Prostate gland (tissue), 2 donors: ENCODE measurements around the gene PLPP7. TPM values are rescaled to one million over a fixed set of nuclear protein-coding genes. Genes with fewer than 3 reads are reported as not detected.
"Not testable (repeated sequence)": the region's sequence is repeated elsewhere in the genome, so short reads cannot be mapped to it uniquely, and the experiment has no call there.

Experiments used
- DNase-seq: peaks from one replicate; pipeline ENCODE4 v3.0.0-alpha.2; 2019; ENCODE audit warnings: low spot score
- H3K27ac ChIP-seq, 2 donors: fragments of 200-600 bp; sonication (generic); 2 replicates each; pipeline ENCODE4 v1.5.1; 2017 to 2019
- H3K27me3 ChIP-seq: fragments of 200-600 bp; sonication (generic); replicated peaks from 2 replicates; pipeline ENCODE4 v1.5.1; 2019; ENCODE audit not compliant: insufficient read depth
- H3K36me3 ChIP-seq, 2 donors: fragments of 200-600 bp; sonication (generic); 1 replicate in 1 of 2; 2 replicates in 1 of 2; pipeline versions ENCODE4 v1.5.1 to v1.8.1; 2017 to 2019
- H3K4me1 ChIP-seq: fragments of 200-600 bp; sonication (generic); replicated peaks from 2 replicates; pipeline ENCODE4 v1.5.1; 2019
- H3K4me3 ChIP-seq, 2 donors: fragments of 200-600 bp; sonication (generic); 2 replicates each; pipeline ENCODE4 v1.5.1; 2017 to 2019
- H3K9me3 ChIP-seq: fragments of 200-600 bp; sonication (generic); 2 replicates; pipeline ENCODE4 v1.5.1; 2017
- POLR2A ChIP-seq: fragments of 450-650 bp; IDR thresholded peaks from one replicate; pipeline ENCODE4 v1.6.1; 2016; ENCODE audit warnings: antibody characterized with exemption, mild to moderate bottlenecking
- POLR2AphosphoS5 ChIP-seq: sonication (generic); formaldehyde crosslinking; IDR thresholded peaks from one replicate; pipeline ENCODE4 v1.6.1; 2017; ENCODE audit warnings: antibody characterized with exemption
- WGBS: methylation state at CpG from one replicate; pipeline ENCODE4 v1.1.5; 2018; 5-methylcytosine and 5-hydroxymethylcytosine counted together
- intact Hi-C: fragments of 100-400 bp; cut with DNase I; formaldehyde crosslinking; loops from one replicate; pipeline ENCODE4 v1.14.2; 2022
- total RNA-seq, 2 donors: library from RNA; depleted of rRNA; stranded (reverse); fragments of >200 nt; gene quantifications; one replicate each; pipeline ENCODE4 v1.1.0, GENCODE V29; 2016
- TF ChIP-seq, protein P1 (sequence below), 4 experiments: fragments of 200-600 bp in 2 of 4; fragments of 450-650 bp in 2 of 4; sonication (generic) in 2 of 4; IDR thresholded peaks; 1 replicate in 3 of 4; 2 replicates in 1 of 4; pipeline ENCODE4 v1.5.1; 2016 to 2019; ENCODE audit warnings: antibody characterized with exemption in 4 of 4, mild to moderate bottlenecking in 2 of 4, moderate library complexity in 2 of 4

The PLPP7 gene
- total RNA-seq, 2 donors from 2014 or later, result 2.0 to 32.5 TPM

DNA sequence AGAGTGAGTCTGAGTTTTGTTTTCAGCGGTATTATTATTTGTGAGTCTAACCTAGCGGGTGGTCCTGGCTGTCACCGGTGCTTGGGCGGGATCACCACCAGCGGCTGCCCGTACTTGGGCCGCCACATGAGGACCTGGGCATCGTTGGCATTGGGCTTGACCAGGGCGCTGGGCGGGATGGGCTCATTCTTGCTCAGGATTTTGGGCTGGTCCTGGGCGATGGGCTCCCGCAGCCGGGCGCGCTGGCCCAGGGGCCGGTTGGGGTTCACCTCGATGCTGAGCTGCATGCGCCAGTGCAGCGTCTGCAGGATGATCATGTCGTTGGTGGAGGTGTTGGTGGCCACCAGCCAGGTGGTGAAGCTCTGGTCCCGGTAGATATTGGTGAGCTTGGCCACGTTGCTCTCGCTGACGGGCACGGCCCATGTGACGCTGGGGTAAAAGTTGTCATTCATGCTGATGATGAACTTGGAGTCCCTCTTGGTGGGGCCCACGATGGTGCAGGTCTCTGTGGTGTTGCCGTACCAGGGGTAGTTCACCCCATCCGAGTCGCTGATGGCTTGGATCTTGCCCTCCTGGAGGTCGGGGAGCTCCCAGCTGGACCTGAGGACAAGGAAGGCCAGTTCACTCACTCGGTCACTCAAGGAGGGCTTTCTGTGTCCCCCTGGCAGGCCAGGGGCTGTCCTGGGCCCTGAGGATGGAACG lies 28.6 kb upstream of the PLPP7 start:
- intact Hi-C loops, result no loop called here
- no peaks in the 10 kb centered on the region for H3K36me3 ChIP-seq
- WGBS, result 94% methylated on average over 32 of the region's 33 CpGs
- no peak for DNase-seq
- no peaks in the 10 kb centered on the region for H3K4me1 ChIP-seq
- TF ChIP-seq, protein P1, sequence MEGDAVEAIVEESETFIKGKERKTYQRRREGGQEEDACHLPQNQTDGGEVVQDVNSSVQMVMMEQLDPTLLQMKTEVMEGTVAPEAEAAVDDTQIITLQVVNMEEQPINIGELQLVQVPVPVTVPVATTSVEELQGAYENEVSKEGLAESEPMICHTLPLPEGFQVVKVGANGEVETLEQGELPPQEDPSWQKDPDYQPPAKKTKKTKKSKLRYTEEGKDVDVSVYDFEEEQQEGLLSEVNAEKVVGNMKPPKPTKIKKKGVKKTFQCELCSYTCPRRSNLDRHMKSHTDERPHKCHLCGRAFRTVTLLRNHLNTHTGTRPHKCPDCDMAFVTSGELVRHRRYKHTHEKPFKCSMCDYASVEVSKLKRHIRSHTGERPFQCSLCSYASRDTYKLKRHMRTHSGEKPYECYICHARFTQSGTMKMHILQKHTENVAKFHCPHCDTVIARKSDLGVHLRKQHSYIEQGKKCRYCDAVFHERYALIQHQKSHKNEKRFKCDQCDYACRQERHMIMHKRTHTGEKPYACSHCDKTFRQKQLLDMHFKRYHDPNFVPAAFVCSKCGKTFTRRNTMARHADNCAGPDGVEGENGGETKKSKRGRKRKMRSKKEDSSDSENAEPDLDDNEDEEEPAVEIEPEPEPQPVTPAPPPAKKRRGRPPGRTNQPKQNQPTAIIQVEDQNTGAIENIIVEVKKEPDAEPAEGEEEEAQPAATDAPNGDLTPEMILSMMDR (IDR thresholded peaks at IDR 0.05), result no peak
- TF ChIP-seq POLR2A (no peak), POLR2AphosphoS5 (no peak)
- no peaks in the 10 kb centered on the region for H3K9me3 ChIP-seq
- no peaks in the 10 kb centered on the region for H3K27me3 ChIP-seq
- H3K4me3 ChIP-seq, result no peak overlapping the region
- H3K27ac ChIP-seq, result no peak overlapping the region

DNA sequence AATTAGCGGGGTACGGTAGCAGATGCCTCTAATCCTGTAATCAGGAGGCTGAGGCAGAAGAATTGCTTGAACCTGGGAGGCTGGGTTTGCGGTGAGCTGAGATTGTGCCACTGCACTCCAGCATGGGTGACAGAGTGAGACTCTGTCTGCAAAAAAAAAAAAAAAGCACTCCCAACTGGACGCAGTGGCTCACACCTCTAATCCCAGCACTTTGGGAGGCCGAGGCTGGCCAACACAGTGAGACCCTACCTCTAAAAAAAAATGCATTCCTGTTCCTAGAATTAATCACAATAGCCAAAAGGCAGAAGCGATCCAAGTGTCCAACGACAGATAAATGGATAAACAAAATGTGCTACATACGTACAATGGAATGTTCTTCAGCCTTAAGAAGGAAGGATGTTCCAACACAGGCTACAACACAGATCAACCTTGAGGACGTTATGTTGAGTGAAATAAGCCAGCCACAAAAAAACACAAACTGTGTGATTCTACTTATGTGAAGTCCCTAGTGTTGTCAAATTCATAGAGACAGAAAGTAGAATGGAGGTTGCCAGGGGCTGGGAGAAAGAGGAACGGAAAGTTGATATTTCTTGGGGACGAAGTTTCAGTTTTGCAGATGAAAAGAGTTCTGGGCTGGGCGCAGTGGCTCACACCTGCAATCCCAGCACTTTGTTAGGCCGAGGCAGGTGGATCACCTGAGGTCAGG lies 27.0 kb upstream of the PLPP7 start:
- Histone ChIP-seq H3K4me1 (no peaks in the 10 kb centered on the region), H3K36me3 (no peaks in the 10 kb centered on the region), H3K27ac (no peak overlapping the region), H3K9me3 (no peaks in the 10 kb centered on the region), H3K27me3 (no peaks in the 10 kb centered on the region), H3K4me3 (no peak overlapping the region)
- TF ChIP-seq, protein P1 (IDR thresholded peaks at IDR 0.05), result no peak
- TF ChIP-seq POLR2AphosphoS5, result no peak
- no peak for TF ChIP-seq POLR2A
- WGBS, result 82% methylated on average over 13 of the region's 13 CpGs
- no peak for DNase-seq
- intact Hi-C loops, result no loop called here

DNA sequence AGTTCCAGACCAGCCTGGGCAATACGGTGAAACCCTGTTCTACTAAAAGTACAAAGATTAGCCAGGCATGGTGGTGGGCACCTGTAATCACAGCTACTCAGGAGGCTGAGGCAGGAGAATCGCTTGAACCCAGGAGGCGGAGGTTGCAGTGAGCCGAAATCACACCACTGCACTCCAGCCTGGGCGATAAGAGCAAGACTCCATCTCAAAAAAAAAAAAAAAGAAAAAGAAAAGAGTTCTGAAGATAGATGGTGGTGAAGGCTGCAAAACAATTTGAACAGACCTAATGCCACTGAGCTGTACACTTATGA lies 26.5 kb upstream of the PLPP7 start:
- intact Hi-C loops, DNase-seq, H3K36me3 ChIP-seq, H3K27me3 ChIP-seq, H3K4me3 ChIP-seq, H3K9me3 ChIP-seq, H3K4me1 ChIP-seq, H3K27ac ChIP-seq: not testable (repeated sequence)
- WGBS, result 94% methylated on average over 5 of the region's 5 CpGs

DNA sequence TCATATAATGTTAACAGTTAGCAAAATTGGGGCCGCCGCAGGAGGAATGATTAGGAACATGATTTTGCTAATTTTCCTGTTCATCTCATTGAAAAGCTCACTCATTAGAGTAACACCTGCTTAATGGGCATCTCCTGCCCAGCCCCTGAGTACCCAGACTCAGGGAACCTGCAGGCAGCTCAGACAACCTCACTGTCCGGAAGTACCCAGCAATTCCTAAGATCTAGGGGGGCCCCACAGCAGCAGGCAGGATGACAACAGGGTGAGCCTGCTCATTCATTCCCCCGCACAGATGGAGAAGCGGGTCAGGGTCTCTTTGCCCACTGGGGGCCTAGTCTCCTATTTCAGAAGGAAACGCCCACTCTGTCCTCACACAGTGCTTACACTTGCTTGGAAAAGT lies 25.8 kb upstream of the PLPP7 start:
- Histone ChIP-seq H3K4me1 (no peaks in the 10 kb centered on the region), H3K27me3 (no peaks in the 10 kb centered on the region), H3K27ac (no peak overlapping the region), H3K9me3 (no peaks in the 10 kb centered on the region), H3K4me3 (no peak overlapping the region), H3K36me3 (no peaks in the 10 kb centered on the region)
- 94% methylated on average over 6 of the region's 6 CpGs for WGBS
- DNase-seq, result no peak
- no peak for TF ChIP-seq POLR2A
- TF ChIP-seq, protein P1 (IDR thresholded peaks at IDR 0.05), result no peak
- no peak for TF ChIP-seq POLR2AphosphoS5
- intact Hi-C loops, result no loop called here

DNA sequence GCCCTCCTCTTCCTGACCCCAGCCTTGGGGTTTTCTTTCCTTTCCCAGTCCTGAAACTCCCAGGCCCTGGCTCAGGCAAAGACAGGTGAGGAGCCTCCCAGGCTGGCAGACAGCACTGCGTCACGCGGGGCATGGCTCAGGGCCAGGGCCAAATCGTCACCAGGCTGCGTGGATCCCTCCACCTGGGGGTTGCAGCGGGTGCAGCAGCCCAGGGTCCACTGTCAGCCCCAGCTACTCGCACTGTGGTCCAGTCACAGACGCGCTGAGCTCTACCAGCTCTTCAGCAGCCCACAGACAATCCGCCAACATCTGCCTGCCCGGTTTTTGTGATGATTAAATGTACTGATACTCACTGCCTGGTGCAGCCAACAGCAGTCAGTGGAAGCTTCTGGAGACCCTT lies 25.3 kb upstream of the PLPP7 start:
- H3K4me1 ChIP-seq, result no peaks in the 10 kb centered on the region
- intact Hi-C loops, result no loop called here
- WGBS, result 76% methylated on average over 11 of the region's 11 CpGs

More for the DNA sequence above, 25.3 kb upstream of the PLPP7 start:
- H3K4me3 ChIP-seq, result no peak overlapping the region
- no peak overlapping the region for H3K27ac ChIP-seq
- no peak for DNase-seq
- H3K27me3 ChIP-seq, result no peaks in the 10 kb centered on the region
- no peaks in the 10 kb centered on the region for H3K36me3 ChIP-seq
- H3K9me3 ChIP-seq, result no peaks in the 10 kb centered on the region
- TF ChIP-seq POLR2AphosphoS5 (no peak), POLR2A (no peak)
- TF ChIP-seq, protein P1 (IDR thresholded peaks at IDR 0.05), result no peak
